IPS-20b (cell line): ENCODE data around the gene PROM1.

Experiments used
- H3K27ac ChIP-seq: one replicate; pipeline ENCODE4 v1.5.1; 2013; ENCODE audit warnings: low read length
- H3K27me3 ChIP-seq: 2 replicates; pipeline ENCODE4 v1.6.1; 2013; ENCODE audit warnings: mild to moderate bottlenecking, low read length, inconsistent platforms; ENCODE audit not compliant: insufficient read depth
- H3K36me3 ChIP-seq: 2 replicates; pipeline ENCODE4 v1.6.1; 2013; ENCODE audit warnings: low read depth, mild to moderate bottlenecking, inconsistent platforms, low read length, moderate library complexity; ENCODE audit not compliant: insufficient read depth
- H3K4me1 ChIP-seq: 2 replicates; pipeline ENCODE4 v1.6.1; 2013; ENCODE audit warnings: mild to moderate bottlenecking, control low read depth, inconsistent platforms, low read length, moderate library complexity; ENCODE audit not compliant: insufficient read depth
- H3K4me3 ChIP-seq: 2 replicates; pipeline ENCODE4 v1.5.1; 2013; ENCODE audit warnings: mild to moderate bottlenecking, low read length, inconsistent platforms
- H3K9ac ChIP-seq: 2 replicates; pipeline ENCODE4 v1.6.1; 2013; ENCODE audit warnings: low read depth, mild to moderate bottlenecking, inconsistent platforms, low read length, moderate library complexity
- H3K9me3 ChIP-seq: 2 replicates; pipeline ENCODE4 v1.6.1; 2013; ENCODE audit warnings: mild to moderate bottlenecking, low read depth, low read length, inconsistent platforms; ENCODE audit not compliant: insufficient read depth

Gene PROM1

DNA sequence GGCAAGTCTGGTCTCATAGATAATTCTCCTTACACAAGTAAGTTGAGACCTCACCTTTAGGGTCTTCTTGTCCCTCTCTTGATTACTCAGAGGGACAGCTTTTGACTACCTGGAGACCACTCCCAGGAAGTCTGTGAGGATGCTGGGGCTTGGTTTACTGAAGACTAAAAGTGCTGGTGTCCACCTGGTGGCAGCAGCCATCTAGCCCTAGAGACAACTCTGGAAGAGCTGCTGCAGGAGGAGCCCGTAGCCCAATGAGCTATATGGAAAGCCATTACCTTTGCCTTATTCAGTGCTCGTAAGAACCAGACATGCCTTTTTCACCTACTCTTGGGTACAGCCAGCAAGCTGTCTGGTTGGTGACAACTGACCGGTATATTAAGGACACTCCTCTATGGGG lies 128.2 kb downstream of the PROM1 start:
- no peak overlapping the region for H3K4me3 ChIP-seq
- 0 out of 2 replicates have a peak, but pooled peaks cover 3% of the 10 kb centered on the region for H3K4me1 ChIP-seq
- H3K9me3 ChIP-seq, result peaks cover 11% of the 10 kb centered on the region
- H3K36me3 ChIP-seq, result no peaks in the 10 kb centered on the region
- no peaks in the 10 kb centered on the region for H3K27me3 ChIP-seq
- H3K27ac ChIP-seq, result no peak overlapping the region
- no peak overlapping the region for H3K9ac ChIP-seq

DNA sequence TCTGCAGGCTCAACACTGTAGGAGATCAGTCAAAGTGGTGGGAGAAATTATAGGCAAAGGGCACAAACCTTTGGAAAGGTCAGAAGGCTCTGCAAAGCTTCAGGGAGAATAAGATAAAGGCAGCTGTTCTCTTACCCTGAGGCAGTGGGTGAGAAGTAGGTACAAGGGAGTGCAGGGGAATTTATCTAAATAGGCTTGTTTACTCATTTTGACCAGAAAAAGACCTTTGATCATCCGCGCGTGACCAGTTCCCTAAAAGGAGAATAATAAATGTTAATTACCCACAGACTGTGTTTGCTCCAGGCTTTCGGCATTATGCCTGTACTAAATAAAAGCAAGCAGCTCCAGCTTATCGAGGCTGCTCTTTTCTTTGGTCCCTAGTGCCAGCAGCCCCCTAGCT lies 130.2 kb downstream of the PROM1 start:
- H3K27ac ChIP-seq, result no peak overlapping the region
- no peak overlapping the region for H3K9ac ChIP-seq
- H3K9me3 ChIP-seq, result peaks cover 11% of the 10 kb centered on the region
- no peaks in the 10 kb centered on the region for H3K36me3 ChIP-seq
- no peaks in the 10 kb centered on the region for H3K27me3 ChIP-seq
- 0 out of 2 replicates have a peak, but pooled peaks cover 3% of the 10 kb centered on the region for H3K4me1 ChIP-seq
- H3K4me3 ChIP-seq, result no peak overlapping the region

DNA sequence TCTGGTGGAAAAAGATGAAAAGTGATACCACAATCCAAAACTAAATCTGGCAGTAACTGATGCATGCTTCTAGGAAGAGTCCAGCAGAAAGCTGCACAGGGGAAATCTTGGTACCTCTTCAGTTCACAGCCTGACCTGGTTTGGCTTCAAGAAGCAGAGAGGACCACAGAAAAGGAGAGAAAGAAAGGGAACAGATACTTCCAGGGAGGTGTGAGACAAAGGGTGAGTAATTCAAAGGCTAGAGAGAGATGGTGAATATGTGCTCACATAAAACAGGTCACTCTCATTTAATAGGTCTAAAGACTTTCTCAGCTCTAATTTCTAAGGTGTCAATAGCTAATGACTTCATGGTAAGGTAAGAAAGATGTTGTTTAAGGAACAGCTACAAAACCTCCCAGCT lies 132.0 kb downstream of the PROM1 start:
- Histone ChIP-seq H3K4me3 (no peak overlapping the region), H3K9ac (no peak overlapping the region), H3K9me3 (peaks cover 11% of the 10 kb centered on the region), H3K27me3 (no peaks in the 10 kb centered on the region), H3K4me1 (no peaks in the 10 kb centered on the region), H3K27ac (no peak overlapping the region), H3K36me3 (no peaks in the 10 kb centered on the region)

DNA sequence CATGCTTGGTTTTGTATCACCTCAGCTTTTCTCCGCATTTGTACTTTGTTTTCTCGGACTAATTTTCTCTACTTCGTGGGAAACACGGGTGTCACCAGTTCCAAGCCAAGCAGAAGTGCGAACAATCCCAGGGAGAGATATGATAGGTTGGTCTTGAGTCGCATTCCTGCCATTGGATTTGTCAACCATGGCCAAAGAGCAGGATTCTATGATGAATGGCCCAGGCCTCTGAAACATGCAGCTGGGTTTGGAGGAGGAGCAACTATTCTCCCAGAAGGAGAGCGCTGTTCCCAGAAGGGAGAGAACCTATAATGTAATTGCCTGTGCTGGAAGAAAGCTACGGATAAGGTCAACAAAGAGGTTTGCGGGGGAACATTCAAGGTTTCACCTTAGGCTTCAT lies 135.0 kb downstream of the PROM1 start:
- no peaks in the 10 kb centered on the region for H3K36me3 ChIP-seq
- H3K4me1 ChIP-seq, result no peaks in the 10 kb centered on the region
- no peaks in the 10 kb centered on the region for H3K27me3 ChIP-seq
- H3K27ac ChIP-seq, result no peak overlapping the region
- no peak overlapping the region for H3K9ac ChIP-seq
- no peak overlapping the region for H3K4me3 ChIP-seq
- H3K9me3 ChIP-seq, result no peaks in the 10 kb centered on the region

DNA sequence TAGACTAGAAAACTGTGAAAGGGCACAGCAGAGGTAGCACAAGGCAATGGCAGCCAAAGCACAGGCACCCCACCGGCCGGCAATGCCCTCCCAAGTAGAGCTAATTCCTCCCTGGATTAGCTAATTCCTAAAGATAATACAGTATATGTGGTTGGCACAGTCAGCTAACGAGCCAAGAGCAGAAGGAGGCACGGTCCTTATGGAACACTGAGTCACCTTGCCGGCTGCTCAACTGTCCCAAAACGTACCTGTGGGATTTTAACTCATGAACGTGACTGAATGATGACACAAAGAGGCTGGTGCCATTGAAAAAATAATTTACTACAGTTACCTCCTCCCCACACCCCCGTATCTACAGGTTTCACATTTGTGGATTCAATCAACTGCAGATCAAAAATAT lies 136.1 kb downstream of the PROM1 start:
- H3K4me1 ChIP-seq, result no peaks in the 10 kb centered on the region

DNA sequence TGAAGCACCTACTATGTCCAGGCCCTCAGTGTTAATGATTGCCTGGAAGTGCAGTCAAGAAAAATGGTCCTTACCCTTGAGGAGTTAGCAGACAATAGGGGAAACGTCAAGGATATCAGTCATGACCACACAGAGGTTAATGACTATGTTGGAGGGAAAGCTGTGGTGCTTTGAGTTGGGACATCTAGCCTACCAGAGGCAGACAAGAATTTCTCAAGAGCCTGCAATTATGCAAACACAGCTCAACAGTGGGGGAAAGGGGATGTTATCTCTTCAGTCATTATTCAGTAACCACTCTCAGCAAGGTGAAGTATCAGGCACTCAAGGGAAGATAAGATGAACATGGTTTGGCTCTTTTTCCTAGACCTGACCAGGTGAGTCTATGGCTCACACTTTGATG lies 138.3 kb downstream of the PROM1 start:
- no peaks in the 10 kb centered on the region for H3K36me3 ChIP-seq
- H3K9ac ChIP-seq, result no peak overlapping the region
- no peak overlapping the region for H3K27ac ChIP-seq
- no peaks in the 10 kb centered on the region for H3K4me1 ChIP-seq
- H3K4me3 ChIP-seq, result no peak overlapping the region
- no peaks in the 10 kb centered on the region for H3K9me3 ChIP-seq
- no peaks in the 10 kb centered on the region for H3K27me3 ChIP-seq

More for the DNA sequence above, 136.1 kb downstream of the PROM1 start:
- no peaks in the 10 kb centered on the region for H3K27me3 ChIP-seq
- no peak overlapping the region for H3K9ac ChIP-seq
- H3K9me3 ChIP-seq, result no peaks in the 10 kb centered on the region
- no peaks in the 10 kb centered on the region for H3K36me3 ChIP-seq
- no peak overlapping the region for H3K4me3 ChIP-seq
- no peak overlapping the region for H3K27ac ChIP-seq

DNA sequence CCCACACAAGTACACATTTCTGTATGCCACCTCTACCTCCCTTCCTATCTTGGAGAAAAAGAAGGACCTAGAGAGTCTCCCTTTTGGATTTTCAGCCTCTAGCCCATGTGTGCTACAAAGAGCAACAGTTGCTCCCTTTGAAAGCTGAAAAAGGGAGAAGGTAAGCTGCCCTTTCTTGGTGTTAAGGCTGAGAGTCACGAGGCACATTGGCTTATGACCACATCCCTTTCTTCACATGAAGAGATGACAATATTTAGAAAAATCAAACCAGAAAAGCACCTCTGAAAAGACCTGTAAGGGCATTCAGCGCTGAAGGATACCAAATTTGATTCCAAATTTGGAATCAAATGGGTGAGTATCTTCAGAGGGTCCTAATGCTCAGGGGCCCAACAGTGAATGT lies 138.9 kb downstream of the PROM1 start:
- Histone ChIP-seq H3K4me3 (no peak overlapping the region), H3K36me3 (no peaks in the 10 kb centered on the region), H3K9me3 (no peaks in the 10 kb centered on the region), H3K27me3 (no peaks in the 10 kb centered on the region), H3K4me1 (no peaks in the 10 kb centered on the region), H3K9ac (no peak overlapping the region), H3K27ac (no peak overlapping the region)

DNA sequence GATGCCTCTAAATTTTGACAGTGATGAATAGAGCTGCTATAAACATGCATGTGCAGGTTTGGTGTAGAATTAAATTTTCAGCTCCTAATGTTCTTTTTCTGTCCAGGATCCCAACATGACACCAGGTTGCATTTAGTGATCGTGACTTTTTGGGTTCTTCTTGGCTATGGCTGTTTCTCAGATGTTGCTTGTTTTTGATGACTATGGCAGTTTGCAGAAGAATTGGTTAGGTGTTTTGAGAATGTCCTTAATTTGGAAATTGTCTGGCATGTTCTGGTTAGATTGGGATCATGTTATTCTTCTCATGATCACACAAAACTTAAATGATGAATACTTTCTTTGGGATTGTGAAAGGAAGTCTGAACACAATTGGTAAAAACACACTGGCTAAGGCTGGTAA lies 141.5 kb downstream of the PROM1 start:
- Histone ChIP-seq H3K9me3 (no peaks in the 10 kb centered on the region), H3K4me1 (peaks cover 8% of the 10 kb centered on the region; the same call in 1 of the 2 replicates), H3K4me3 (no peak overlapping the region), H3K27ac (no peak overlapping the region), H3K9ac (no peak overlapping the region), H3K36me3 (no peaks in the 10 kb centered on the region), H3K27me3 (no peaks in the 10 kb centered on the region)

DNA sequence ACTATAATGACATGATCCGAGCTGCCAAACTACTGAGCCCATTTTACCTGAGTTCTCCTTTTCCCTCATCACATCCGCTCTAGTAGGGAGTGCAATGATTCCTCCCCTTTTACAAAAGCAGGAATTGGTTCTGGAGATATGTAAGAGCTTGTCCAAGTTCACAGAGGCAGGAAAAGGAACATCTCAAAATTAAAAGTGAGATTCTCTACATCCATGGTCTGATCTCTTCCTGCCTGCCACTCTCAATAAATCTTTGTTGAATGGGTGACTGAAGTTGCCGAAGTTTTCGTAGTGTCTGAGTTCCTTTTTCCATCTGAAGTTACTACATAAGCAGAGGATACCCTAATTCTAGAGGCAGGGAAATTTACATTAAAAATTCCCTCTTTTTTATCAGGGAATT lies 145.2 kb downstream of the PROM1 start, which contains the start of gene FGFBP1:
Gene FGFBP1 (minus strand): TSS at position 101 of the 400 bp plus-strand sequence. CDS start 2,108 bp downstream, outside the sequence.
- Histone ChIP-seq H3K4me3 (no peak within 1 kb of the TSS), H3K9ac (no peak within 1 kb of the TSS), H3K9me3 (no peaks in the 10 kb centered on the region), H3K27me3 (no peaks in the 10 kb centered on the region), H3K27ac (no peak within 1 kb of the TSS), H3K36me3 (no peaks in the 10 kb centered on the region), H3K4me1 (peaks cover 8% of the 10 kb centered on the region; the same call in 1 of the 2 replicates)

DNA sequence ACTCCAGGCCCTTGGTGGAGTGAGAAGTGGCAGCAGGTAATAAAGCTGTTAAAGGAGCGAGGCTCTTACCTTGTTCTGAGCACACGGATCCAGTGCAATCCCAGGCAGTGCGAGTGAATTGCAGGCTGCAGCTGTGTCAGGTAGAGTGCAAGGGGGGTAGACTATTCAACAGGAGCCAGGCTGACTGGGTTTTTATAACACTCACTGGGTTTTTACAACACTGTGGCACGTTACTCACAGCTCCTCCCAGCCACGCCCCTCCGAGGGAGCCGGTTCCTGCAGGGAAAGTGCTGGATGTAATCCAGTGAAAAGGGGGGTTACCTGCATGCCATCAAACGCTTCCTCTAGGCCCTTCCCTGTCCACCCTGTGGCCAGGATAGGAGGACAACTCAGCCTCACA lies 145.6 kb downstream of the PROM1 start:
- Histone ChIP-seq H3K4me3 (no peak overlapping the region), H3K27ac (no peak overlapping the region), H3K27me3 (no peaks in the 10 kb centered on the region), H3K4me1 (peaks cover 8% of the 10 kb centered on the region; the same call in 1 of the 2 replicates), H3K36me3 (no peaks in the 10 kb centered on the region), H3K9ac (no peak overlapping the region), H3K9me3 (no peaks in the 10 kb centered on the region)

DNA sequence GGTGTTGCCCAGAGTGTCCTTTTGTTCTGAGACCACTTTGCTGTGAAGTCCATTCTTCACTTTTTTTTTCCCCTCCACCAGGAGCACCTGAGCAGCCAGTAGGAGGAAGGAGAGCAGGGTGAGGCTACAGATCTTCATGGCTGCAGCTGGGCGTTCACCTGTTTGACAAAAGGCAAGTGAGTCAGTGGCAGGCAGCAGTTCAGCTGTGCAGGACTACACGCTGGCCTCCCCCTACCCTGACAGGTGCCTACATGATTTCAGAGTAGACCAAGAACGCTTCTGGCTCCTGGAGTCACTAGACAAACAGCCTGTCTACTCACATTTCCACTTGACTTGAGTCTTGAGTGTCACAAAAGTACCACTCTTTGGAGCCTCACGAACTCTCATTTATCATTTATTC lies 147.3 kb downstream of the PROM1 start:
- no peaks in the 10 kb centered on the region for H3K9me3 ChIP-seq
- H3K4me3 ChIP-seq, result no peak overlapping the region
- no peak overlapping the region for H3K27ac ChIP-seq
- peaks cover 8% of the 10 kb centered on the region; the same call in 1 of the 2 replicates for H3K4me1 ChIP-seq
- H3K9ac ChIP-seq, result no peak overlapping the region
- H3K27me3 ChIP-seq, result no peaks in the 10 kb centered on the region
- H3K36me3 ChIP-seq, result no peaks in the 10 kb centered on the region

DNA sequence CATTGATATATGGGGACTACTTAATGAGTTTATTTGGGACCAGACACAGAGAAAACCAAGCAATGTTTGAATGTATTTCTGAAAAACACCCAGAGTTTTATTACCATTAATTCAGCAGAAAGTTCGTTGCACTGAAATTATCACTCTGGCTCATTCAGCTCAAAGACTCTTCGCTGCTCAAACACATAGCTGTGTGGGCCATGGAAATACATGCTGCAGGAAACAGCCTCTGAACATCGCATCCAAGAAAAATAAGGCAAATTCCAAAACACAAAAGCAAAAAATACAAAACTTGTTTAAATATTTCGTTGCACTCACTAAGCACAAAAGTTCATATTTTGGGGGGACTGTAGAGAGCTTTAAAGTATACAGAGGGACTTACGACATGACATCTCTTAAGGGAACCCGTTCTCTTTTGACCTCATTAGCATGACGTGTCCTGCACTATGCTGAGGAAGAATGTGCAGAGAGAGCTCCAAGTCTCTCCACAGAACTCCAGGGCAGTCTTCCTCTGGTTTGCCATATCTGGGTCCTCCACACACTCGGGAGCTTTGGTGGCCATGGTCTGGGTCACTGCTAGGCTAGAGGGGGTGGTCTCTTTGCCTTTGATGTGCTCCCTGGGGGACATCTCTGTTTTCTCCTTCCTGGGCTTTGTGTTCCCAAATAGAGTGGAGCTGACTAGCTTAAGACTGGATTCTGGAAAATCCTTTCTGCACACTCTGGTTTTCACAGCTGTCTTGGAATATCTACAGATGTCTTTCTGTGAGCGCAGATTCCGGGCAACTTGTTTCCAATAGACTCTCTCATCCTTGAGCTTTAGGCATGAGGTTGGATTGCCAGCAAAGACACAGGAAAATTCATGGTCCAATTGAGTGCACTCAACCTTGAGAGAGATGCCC lies 148.1 kb downstream of the PROM1 start:
- H3K9ac ChIP-seq, result no peak overlapping the region
- H3K9me3 ChIP-seq, result no peaks in the 10 kb centered on the region
- no peak overlapping the region for H3K27ac ChIP-seq
- no peaks in the 10 kb centered on the region for H3K36me3 ChIP-seq
- H3K27me3 ChIP-seq, result no peaks in the 10 kb centered on the region
- peaks cover 8% of the 10 kb centered on the region; the same call in 1 of the 2 replicates for H3K4me1 ChIP-seq
- H3K4me3 ChIP-seq, result no peak overlapping the region
